T-cell (primary cell): ENCODE results near the gene SMAD3. TPM values are rescaled to one million over a fixed set of nuclear protein-coding genes. Genes with fewer than 3 reads are reported as not detected.

ENCODE experiments used
- ATAC-seq, 4 experiments: fragments of 200-7000 bp in 3 of 4; fragments of 150-1000 bp in 1 of 4; cut with Tn5 transposase; replicated peaks in 1 of 4; 1 replicate in 3 of 4; 2 replicates in 1 of 4; pipeline ENCODE4 v1.10.0; 2021; ENCODE audit warnings: moderate library complexity in 3 of 4, mild to moderate bottlenecking in 2 of 4, moderate number of reproducible peaks in 1 of 4
- CTCF ChIA-PET, 2 donors: fragments of 300-600 bp; sonication (Branson Sonifier 250); formaldehyde crosslinking; loops; one replicate each; lab custom pipeline; 2022; ENCODE audit warnings: antibody characterized with exemption in 2 of 2; lab: Charles Lee
- POLR2A ChIA-PET, 2 donors: fragments of 300-600 bp; sonication (Branson Sonifier 250); formaldehyde crosslinking; loops; one replicate each; lab custom pipeline; 2022; ENCODE audit warnings: antibody characterized with exemption in 2 of 2; lab: Charles Lee
- DNase-seq, 35 experiments: peaks; one replicate each; pipeline versions ENCODE4 v3.0.0 to v3.0.0-alpha.2; 2013 to 2023
- H3K27ac ChIP-seq: one replicate; pipeline ENCODE4 v1.5.1; 2013; ENCODE audit warnings: low read length
- H3K27me3 ChIP-seq, 2 experiments: replicated peaks in 1 of 2; 1 replicate in 1 of 2; 2 replicates in 1 of 2; pipeline versions ENCODE4 v1.6.1 to v1.7.0; 2013; ENCODE audit warnings: low read length in 1 of 2, mixed read lengths in 1 of 2; ENCODE audit not compliant: control insufficient read depth in 2 of 2, insufficient read depth in 2 of 2; ENCODE audit errors: extremely low read depth in 1 of 2
- H3K36me3 ChIP-seq, 2 donors: 1 replicate in 1 of 2; 2 replicates in 1 of 2; pipeline versions ENCODE4 v1.6.1 to v1.7.0; 2013; ENCODE audit warnings: low read length in 1 of 2; ENCODE audit not compliant: control insufficient read depth in 2 of 2, insufficient read depth in 1 of 2; ENCODE audit errors: extremely low read depth in 1 of 2
- H3K4me1 ChIP-seq, 2 experiments: 1 replicate in 1 of 2; 2 replicates in 1 of 2; pipeline versions ENCODE4 v1.6.1 to v1.7.0; 2013; ENCODE audit warnings: low read length in 2 of 2, mixed read lengths in 1 of 2; ENCODE audit not compliant: insufficient read depth in 2 of 2, control insufficient read depth in 1 of 2; ENCODE audit errors: extremely low read depth in 1 of 2
- H3K4me3 ChIP-seq, 2 donors: 1 replicate in 1 of 2; 2 replicates in 1 of 2; pipeline versions ENCODE4 v1.5.1 to v1.7.0; 2013; ENCODE audit warnings: mild to moderate bottlenecking in 2 of 2, low read length in 1 of 2, moderate library complexity in 1 of 2; ENCODE audit not compliant: control insufficient read depth in 1 of 2; ENCODE audit errors: extremely low read depth in 1 of 2
- H3K9me3 ChIP-seq: 2 replicates; pipeline ENCODE4 v1.7.0; 2013
- H3K27ac Mint-ChIP-seq, 2 donors: one replicate each; pipeline ENCODE4 v1.8.0; 2020 to 2021; ENCODE audit warnings: mild to moderate bottlenecking in 2 of 2, mixed read lengths in 2 of 2
- H3K27me3 Mint-ChIP-seq, 2 donors: one replicate each; pipeline ENCODE4 v1.8.0; 2021 to 2022; ENCODE audit warnings: mixed read lengths in 2 of 2
- H3K36me3 Mint-ChIP-seq: one replicate; pipeline ENCODE4 v1.8.0; 2021; ENCODE audit warnings: mixed read lengths
- H3K4me1 Mint-ChIP-seq, 3 donors: one replicate each; pipeline ENCODE4 v1.8.0; 2020 to 2022; ENCODE audit warnings: mixed read lengths in 3 of 3, mild to moderate bottlenecking in 1 of 3
- H3K4me3 Mint-ChIP-seq, 3 donors: one replicate each; pipeline ENCODE4 v1.8.0; 2020 to 2022; ENCODE audit warnings: mild to moderate bottlenecking in 3 of 3, mixed read lengths in 3 of 3, moderate library complexity in 3 of 3
- H3K9me3 Mint-ChIP-seq, 3 donors: one replicate each; pipeline ENCODE4 v1.8.0; 2020 to 2022; ENCODE audit warnings: mixed read lengths in 3 of 3
- WGBS: methylation state at CpG from one replicate; pipeline ENCODE4 v1.1.5; 2013; ENCODE audit warnings: missing lambda C conversion rate; ENCODE audit not compliant: insufficient coverage; 5-methylcytosine and 5-hydroxymethylcytosine counted together
- total RNA-seq, 35 experiments: library from RNA in 6 of 35; stranded (reverse) in 6 of 35; fragments of 120-200 nt in 1 of 35; gene quantifications; one replicate each; pipeline versions ENCODE4 v1.2.1 to v1.2.4 and lab custom pipeline; 2013 to 2026

SMAD3 gene
- total RNA-seq, 5 donors from 2014 or later (not counting 1 experiment from before 2014, with no cell fraction given) = 55.4 to 159 (median 110) TPM

- H3K4me1 ChIP-seq = peaks cover 0 to 13% of the 10 kb centered on the region in 2 experiments
- no peaks in the 10 kb centered on the region for H3K9me3 ChIP-seq
- POLR2A ChIA-PET = no interaction called here
- peaks cover 11 to 82% of the 10 kb centered on the region in 2 donors for H3K36me3 ChIP-seq
- ATAC-seq = peak in 1 of 4 experiments; percentile 47
- no peaks in the 10 kb centered on the region for H3K27me3 Mint-ChIP-seq
- H3K4me3 Mint-ChIP-seq = no peak overlapping the region
- 85% methylated on average over 3 of the region's 9 CpGs for WGBS
- peak overlapping the region; percentile 24 to 81 for H3K27ac Mint-ChIP-seq
- no peak for DNase-seq
- H3K27me3 ChIP-seq = no peaks in the 10 kb centered on the region
- H3K4me3 ChIP-seq = no peak overlapping the region
- H3K27ac ChIP-seq = no peak overlapping the region
- CTCF ChIA-PET = no interaction called here
- H3K36me3 Mint-ChIP-seq = peaks cover 51% of the 10 kb centered on the region
- no peaks in the 10 kb centered on the region for H3K9me3 Mint-ChIP-seq
- peaks cover 0 to 8% (median 6%) of the 10 kb centered on the region in 3 donors for H3K4me1 Mint-ChIP-seq
These were observed 120.3 kb downstream of the SMAD3 start for GRCh38 chr15:67185621-67186225.

- no peak overlapping the region for H3K4me3 Mint-ChIP-seq
- H3K27ac Mint-ChIP-seq = peak overlapping the region; percentile 24 to 81
- no peaks in the 10 kb centered on the region for H3K9me3 ChIP-seq
- peaks cover 11 to 81% of the 10 kb centered on the region in 2 donors for H3K36me3 ChIP-seq
- H3K9me3 Mint-ChIP-seq = no peaks in the 10 kb centered on the region
- peaks cover 0 to 8% (median 6%) of the 10 kb centered on the region in 3 donors for H3K4me1 Mint-ChIP-seq
- ChIA-PET CTCF (no interaction called here), POLR2A (no interaction called here)
- WGBS = 100% methylated on average over 2 of the region's 6 CpGs
- H3K27ac ChIP-seq = no peak overlapping the region
- no peak overlapping the region for H3K4me3 ChIP-seq
- H3K36me3 Mint-ChIP-seq = peaks cover 55% of the 10 kb centered on the region
- no peak for ATAC-seq
- H3K27me3 Mint-ChIP-seq = no peaks in the 10 kb centered on the region
- peaks cover 0 to 13% of the 10 kb centered on the region in 2 experiments for H3K4me1 ChIP-seq
- peak in 1 of 35 experiments; percentile 11 for DNase-seq
- H3K27me3 ChIP-seq = no peaks in the 10 kb centered on the region
These were observed 120.8 kb downstream of the SMAD3 start for GRCh38 chr15:67186226-67186649.

GRCh38 chr15:67186688-67187087 lies 121.3 kb downstream of the SMAD3 start:
- no peak for ATAC-seq
- H3K27ac Mint-ChIP-seq = peak overlapping the region in 1 of 2 donors; percentile 24
- Histone ChIP-seq H3K36me3 (peaks cover 11 to 81% of the 10 kb centered on the region in 2 donors), H3K27ac (no peak overlapping the region), H3K9me3 (no peaks in the 10 kb centered on the region), H3K4me1 (peaks cover 0 to 13% of the 10 kb centered on the region in 2 experiments), H3K4me3 (no peak overlapping the region), H3K27me3 (no peaks in the 10 kb centered on the region)
- POLR2A ChIA-PET = no interaction called here
- WGBS = 80% methylated on average over 1 of the region's 4 CpGs
- no peaks in the 10 kb centered on the region for H3K27me3 Mint-ChIP-seq
- H3K9me3 Mint-ChIP-seq = no peaks in the 10 kb centered on the region
- H3K36me3 Mint-ChIP-seq = peaks cover 57% of the 10 kb centered on the region
- no peak for DNase-seq
- CTCF ChIA-PET = no interaction called here
- H3K4me3 Mint-ChIP-seq = no peak overlapping the region
- peaks cover 0 to 8% (median 6%) of the 10 kb centered on the region in 3 donors for H3K4me1 Mint-ChIP-seq

GRCh38 chr15:67187351-67187854 lies 122.0 kb downstream of the SMAD3 start:
- ATAC-seq (no peak), DNase-seq (no peak)
- peaks cover 0 to 8% (median 6%) of the 10 kb centered on the region in 3 donors for H3K4me1 Mint-ChIP-seq
- no peaks in the 10 kb centered on the region for H3K9me3 Mint-ChIP-seq
- H3K4me3 ChIP-seq = no peak overlapping the region
- H3K9me3 ChIP-seq = no peaks in the 10 kb centered on the region
- ChIA-PET POLR2A (no interaction called here), CTCF (no interaction called here)
- H3K4me1 ChIP-seq = peaks cover 0 to 13% of the 10 kb centered on the region in 2 experiments
- no peaks in the 10 kb centered on the region for H3K27me3 Mint-ChIP-seq
- H3K27me3 ChIP-seq = no peaks in the 10 kb centered on the region
- H3K36me3 ChIP-seq = peaks cover 11 to 83% of the 10 kb centered on the region in 2 donors
- no peak overlapping the region for H3K4me3 Mint-ChIP-seq
- 100% methylated on average over 11 of the region's 12 CpGs for whole genome bisulfite sequencing
- peaks cover 60% of the 10 kb centered on the region for H3K36me3 Mint-ChIP-seq
- H3K27ac Mint-ChIP-seq = no peak overlapping the region
- no peak overlapping the region for H3K27ac ChIP-seq

- 98% methylated on average over 6 of the region's 8 CpGs for WGBS
- Mint-ChIP-seq H3K4me1 (peaks cover 0 to 8% (median 6%) of the 10 kb centered on the region in 3 donors), H3K36me3 (peaks cover 63% of the 10 kb centered on the region), H3K27ac (peak overlapping the region in 1 of 2 donors; percentile 39), H3K4me3 (no peak overlapping the region), H3K27me3 (no peaks in the 10 kb centered on the region), H3K9me3 (no peaks in the 10 kb centered on the region)
- H3K27me3 ChIP-seq = no peaks in the 10 kb centered on the region
- no peaks in the 10 kb centered on the region for H3K9me3 ChIP-seq
- POLR2A ChIA-PET = interaction anchor here (0.6 kb wide), 2 partner anchors 10 to 356 kb away, joined by 3 read pairs; no protein-coding TSS in a partner anchor
- H3K27ac ChIP-seq = no peak overlapping the region
- no peak overlapping the region for H3K4me3 ChIP-seq
- H3K36me3 ChIP-seq = peaks cover 11 to 86% of the 10 kb centered on the region in 2 donors
- ATAC-seq = no peak
- CTCF ChIA-PET = interaction anchor here in 1 of 2 donors (0.6 kb wide), 1 partner anchor 107 kb away, joined by 7 read pairs; no protein-coding TSS in a partner anchor
- peak in 1 of 35 experiments; percentile 2 for DNase-seq
- H3K4me1 ChIP-seq = peaks cover 0 to 13% of the 10 kb centered on the region in 2 experiments
These were observed 123.3 kb downstream of the SMAD3 start for GRCh38 chr15:67188551-67189218.

GRCh38 chr15:67189326-67190051 lies 124.1 kb downstream of the SMAD3 start:
- CTCF ChIA-PET = no interaction called here
- WGBS = 94% methylated on average over 18 of the region's 26 CpGs
- DNase-seq (peak in 1 of 35 experiments; percentile 3), ATAC-seq (no peak)
- peaks cover 11 to 79% of the 10 kb centered on the region in 2 donors for H3K36me3 ChIP-seq
- POLR2A ChIA-PET = no interaction called here
- H3K27ac ChIP-seq = no peak overlapping the region
- H3K9me3 Mint-ChIP-seq = no peaks in the 10 kb centered on the region
- H3K27me3 ChIP-seq = no peaks in the 10 kb centered on the region
- H3K4me1 Mint-ChIP-seq = peaks cover 0 to 8% (median 6%) of the 10 kb centered on the region in 3 donors
- H3K27me3 Mint-ChIP-seq = no peaks in the 10 kb centered on the region
- H3K36me3 Mint-ChIP-seq = peaks cover 69% of the 10 kb centered on the region
- H3K4me3 ChIP-seq = no peak overlapping the region
- no peaks in the 10 kb centered on the region for H3K9me3 ChIP-seq
- H3K4me3 Mint-ChIP-seq = no peak overlapping the region
- peaks cover 0 to 13% of the 10 kb centered on the region in 2 experiments for H3K4me1 ChIP-seq
- H3K27ac Mint-ChIP-seq = no peak overlapping the region
